Neural cell (in vitro differentiated cells): ENCODE data around the gene S100A1.

Experiments
- EP300 ChIP-seq: fragments of 450-650 bp; conservative IDR thresholded peaks from 2 replicates; pipeline ENCODE4 v1.6.1; 2014; ENCODE audit warnings: antibody characterized with exemption, mild to moderate bottlenecking, moderate library complexity; ENCODE audit not compliant: poor library complexity, severe bottlenecking
- MXI1 ChIP-seq: fragments of 450-650 bp; conservative IDR thresholded peaks from 2 replicates; pipeline ENCODE4 v1.6.1; 2014; ENCODE audit warnings: antibody characterized with exemption, mild to moderate bottlenecking; ENCODE audit not compliant: poor library complexity, severe bottlenecking
- POLR2AphosphoS5 ChIP-seq: IDR thresholded peaks from 2 replicates; pipeline ENCODE4 v1.6.1; 2012
- RAD21 ChIP-seq: fragments of 450-650 bp; conservative IDR thresholded peaks from 2 replicates; pipeline ENCODE4 v1.6.1; 2014; ENCODE audit warnings: antibody characterized with exemption, mild to moderate bottlenecking, moderate library complexity
- REST ChIP-seq: IDR thresholded peaks from 2 replicates; pipeline ENCODE4 v1.6.1; 2012; ENCODE audit warnings: borderline replicate concordance
- TF ChIP-seq, protein P1 (sequence below): fragments of 450-650 bp; IDR thresholded peaks from 2 replicates; pipeline ENCODE4 v1.5.1; 2014; ENCODE audit warnings: antibody characterized with exemption, mild to moderate bottlenecking, moderate library complexity; ENCODE audit not compliant: poor library complexity, severe bottlenecking

- TF ChIP-seq, protein P1, sequence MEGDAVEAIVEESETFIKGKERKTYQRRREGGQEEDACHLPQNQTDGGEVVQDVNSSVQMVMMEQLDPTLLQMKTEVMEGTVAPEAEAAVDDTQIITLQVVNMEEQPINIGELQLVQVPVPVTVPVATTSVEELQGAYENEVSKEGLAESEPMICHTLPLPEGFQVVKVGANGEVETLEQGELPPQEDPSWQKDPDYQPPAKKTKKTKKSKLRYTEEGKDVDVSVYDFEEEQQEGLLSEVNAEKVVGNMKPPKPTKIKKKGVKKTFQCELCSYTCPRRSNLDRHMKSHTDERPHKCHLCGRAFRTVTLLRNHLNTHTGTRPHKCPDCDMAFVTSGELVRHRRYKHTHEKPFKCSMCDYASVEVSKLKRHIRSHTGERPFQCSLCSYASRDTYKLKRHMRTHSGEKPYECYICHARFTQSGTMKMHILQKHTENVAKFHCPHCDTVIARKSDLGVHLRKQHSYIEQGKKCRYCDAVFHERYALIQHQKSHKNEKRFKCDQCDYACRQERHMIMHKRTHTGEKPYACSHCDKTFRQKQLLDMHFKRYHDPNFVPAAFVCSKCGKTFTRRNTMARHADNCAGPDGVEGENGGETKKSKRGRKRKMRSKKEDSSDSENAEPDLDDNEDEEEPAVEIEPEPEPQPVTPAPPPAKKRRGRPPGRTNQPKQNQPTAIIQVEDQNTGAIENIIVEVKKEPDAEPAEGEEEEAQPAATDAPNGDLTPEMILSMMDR = no peak
- TF ChIP-seq MXI1 (no peak), POLR2AphosphoS5 (no peak), EP300 (no peak), REST (no peak), RAD21 (no peak)
These were observed 43.2 kb upstream of the S100A1 start for GRCh38 chr1:153585006-153585405.
